H9 (cell line): ENCODE data around the gene ZFAND3. TPM values are rescaled to one million over a fixed set of nuclear protein-coding genes. Genes with fewer than 3 reads are reported as not detected.

Source experiments
- DNase-seq: peaks from one replicate; pipeline ENCODE4 v3.0.0-alpha.2; 2017
- H2AFZ ChIP-seq: one replicate; pipeline ENCODE4 v1.6.1; 2013; ENCODE audit warnings: mild to moderate bottlenecking, low read length, control low read depth, moderate library complexity
- H2AK5ac ChIP-seq: 2 replicates; pipeline ENCODE4 v1.6.1; 2013; ENCODE audit warnings: low read length, control low read depth, mixed read lengths; ENCODE audit not compliant: insufficient read length
- H2BK120ac ChIP-seq: one replicate; pipeline ENCODE4 v1.6.1; 2013; ENCODE audit warnings: low read depth, mild to moderate bottlenecking, low read length, control low read depth, inconsistent platforms; ENCODE audit not compliant: poor library complexity, severe bottlenecking
- H2BK12ac ChIP-seq: 2 replicates; pipeline ENCODE4 v1.6.1; 2013; ENCODE audit warnings: low read length, control low read depth, mixed read lengths, low read depth; ENCODE audit not compliant: insufficient read length
- H2BK15ac ChIP-seq: 2 replicates; pipeline ENCODE4 v1.6.1; 2013; ENCODE audit warnings: low read depth, low read length, control low read depth
- H2BK20ac ChIP-seq: one replicate; pipeline ENCODE4 v1.6.1; 2013; ENCODE audit warnings: low read depth, mild to moderate bottlenecking, low read length, control low read depth, inconsistent platforms; ENCODE audit not compliant: poor library complexity, severe bottlenecking
- H2BK5ac ChIP-seq: 2 replicates; pipeline ENCODE4 v1.6.1; 2013; ENCODE audit warnings: low read length, control low read depth, mixed read lengths; ENCODE audit not compliant: insufficient read length
- H3K14ac ChIP-seq: 2 replicates; pipeline ENCODE4 v1.6.1; 2013; ENCODE audit warnings: low read length, control low read depth; ENCODE audit not compliant: insufficient read depth
- H3K18ac ChIP-seq: 2 replicates; pipeline ENCODE4 v1.6.1; 2013; ENCODE audit warnings: low read depth, mild to moderate bottlenecking, mixed read lengths, low read length, control low read depth; ENCODE audit not compliant: insufficient read length
- H3K23ac ChIP-seq: 2 replicates; pipeline ENCODE4 v1.6.1; 2013; ENCODE audit warnings: low read length, control low read depth, mixed read lengths, low read depth; ENCODE audit not compliant: insufficient read length
- H3K23me2 ChIP-seq: 2 replicates; pipeline ENCODE4 v1.6.1; 2013; ENCODE audit warnings: low read depth, mild to moderate bottlenecking, mixed read lengths, low read length, control low read depth; ENCODE audit not compliant: insufficient read length, poor library complexity, severe bottlenecking
- H3K27ac ChIP-seq: 2 replicates; pipeline ENCODE4 v1.5.1; 2013; ENCODE audit warnings: low read length, control low read depth, mixed read lengths, low read depth; ENCODE audit not compliant: insufficient read length
- H3K27me3 ChIP-seq: 2 replicates; pipeline ENCODE4 v1.6.1; 2013; ENCODE audit warnings: low read length, control low read depth, inconsistent platforms; ENCODE audit not compliant: insufficient read depth
- H3K4ac ChIP-seq: 2 replicates; pipeline ENCODE4 v1.6.1; 2013; ENCODE audit warnings: low read depth, mild to moderate bottlenecking, control low read depth, inconsistent platforms, low read length, moderate library complexity
- H3K4me1 ChIP-seq: 2 replicates; pipeline ENCODE4 v1.6.1; 2013; ENCODE audit warnings: low read length, control low read depth, inconsistent platforms; ENCODE audit not compliant: insufficient read depth
- H3K4me2 ChIP-seq: 2 replicates; pipeline ENCODE4 v1.6.1; 2013; ENCODE audit warnings: low read length, control low read depth, mixed read lengths; ENCODE audit not compliant: insufficient read length, insufficient read depth
- H3K56ac ChIP-seq: 2 replicates; pipeline ENCODE4 v1.6.1; 2013; ENCODE audit warnings: low read depth, mild to moderate bottlenecking, mixed read lengths, low read length, control low read depth; ENCODE audit not compliant: insufficient read length
- H3K79me1 ChIP-seq: 2 replicates; pipeline ENCODE4 v1.6.1; 2013; ENCODE audit warnings: low read depth, mild to moderate bottlenecking, moderate library complexity, low read length, control low read depth, inconsistent platforms; ENCODE audit not compliant: insufficient read depth, poor library complexity, severe bottlenecking
- H3K79me2 ChIP-seq: 2 replicates; pipeline ENCODE4 v1.6.1; 2013; ENCODE audit warnings: low read length, control low read depth, inconsistent platforms; ENCODE audit not compliant: insufficient read depth
- H3K9ac ChIP-seq: 2 replicates; pipeline ENCODE4 v1.6.1; 2013; ENCODE audit warnings: low read length, control low read depth, mixed read lengths; ENCODE audit not compliant: insufficient read length; ENCODE audit errors: extremely low read depth
- H3K9me3 ChIP-seq: one replicate; pipeline ENCODE4 v1.6.1; 2013; ENCODE audit warnings: low read depth, low read length, inconsistent platforms; ENCODE audit not compliant: control insufficient read depth
- H3T11ph ChIP-seq: one replicate; pipeline ENCODE4 v1.6.1; 2013; ENCODE audit warnings: mild to moderate bottlenecking, low read length, control low read depth, inconsistent platforms
- H4K20me1 ChIP-seq: one replicate; pipeline ENCODE4 v1.6.1; 2013; ENCODE audit not compliant: control insufficient read depth, insufficient read length, insufficient read depth
- H4K5ac ChIP-seq: 2 replicates; pipeline ENCODE4 v1.6.1; 2013; ENCODE audit warnings: low read depth, mild to moderate bottlenecking, mixed read lengths, low read length, control low read depth; ENCODE audit not compliant: insufficient read length
- H4K8ac ChIP-seq: replicated peaks from 2 replicates; pipeline ENCODE4 v1.6.1; 2013; ENCODE audit warnings: low read length, control low read depth, mixed read lengths, low read depth; ENCODE audit not compliant: insufficient read length
- H4K91ac ChIP-seq: 2 replicates; pipeline ENCODE4 v1.6.1; 2013; ENCODE audit warnings: low read depth, mild to moderate bottlenecking, moderate library complexity, mixed read lengths, low read length, control low read depth; ENCODE audit not compliant: insufficient read length
- H3K27ac Mint-ChIP-seq, 3 experiments: 2 replicates in 2 of 3; 3 replicates in 1 of 3; pipeline ENCODE4 v1.8.0; 2020 to 2021; ENCODE audit warnings: mixed read lengths in 3 of 3, mild to moderate bottlenecking in 1 of 3, moderate library complexity in 1 of 3
- H3K27me3 Mint-ChIP-seq: 2 replicates; pipeline ENCODE4 v1.8.0; 2021; ENCODE audit warnings: low read depth, mild to moderate bottlenecking, moderate library complexity, mixed read lengths
- H3K36me3 Mint-ChIP-seq, 3 experiments: 2 replicates in 2 of 3; 3 replicates in 1 of 3; pipeline ENCODE4 v1.8.0; 2020 to 2021; ENCODE audit warnings: low read depth in 3 of 3, mixed read lengths in 3 of 3; ENCODE audit not compliant: insufficient read depth in 1 of 3
- H3K4me1 Mint-ChIP-seq, 2 experiments: 2 replicates each; pipeline ENCODE4 v1.8.0; 2020; ENCODE audit warnings: mixed read lengths in 2 of 2
- H3K4me3 Mint-ChIP-seq, 2 experiments: 2 replicates in 1 of 2; 3 replicates in 1 of 2; pipeline ENCODE4 v1.8.0; 2020 to 2021; ENCODE audit warnings: mild to moderate bottlenecking in 2 of 2, mixed read lengths in 2 of 2, moderate library complexity in 1 of 2
- H3K9me3 Mint-ChIP-seq, 2 experiments: 2 replicates in 1 of 2; 3 replicates in 1 of 2; pipeline ENCODE4 v1.8.0; 2020; ENCODE audit warnings: mild to moderate bottlenecking in 2 of 2, mixed read lengths in 2 of 2, moderate library complexity in 1 of 2
- CTCF ChIP-seq: fragments of 200-600 bp; sonication (generic); conservative IDR thresholded peaks from 3 replicates; pipeline ENCODE4 v1.8.0; 2021; ENCODE audit warnings: antibody characterized with exemption, mild to moderate bottlenecking
- WGBS: extraction: QIAGEN DNeasy Blood & Tissue Kit; methylation state at CpG from one replicate; pipeline ENCODE4 v1.1.7; 2013; ENCODE audit warnings: missing lambda C conversion rate, low lambda C conversion rate, mixed read lengths; ENCODE audit not compliant: insufficient read length; ENCODE audit errors: extremely low coverage; 5-methylcytosine and 5-hydroxymethylcytosine counted together
- total RNA-seq: library from RNA; stranded (reverse); gene quantifications from 2 replicates; pipeline ENCODE4 v1.2.1, GENCODE V29; 2021

Gene ZFAND3
- total RNA-seq, 1 experiment from 2014 or later, result 57.7 TPM

- Histone ChIP-seq H3K27me3 (no peaks in the 10 kb centered on the region), H3K27ac (no peak overlapping the region), H2BK5ac (no peak overlapping the region), H2BK15ac (no peak overlapping the region), H3K18ac (no peak overlapping the region), H4K8ac (no peak overlapping the region), H3K23me2 (no peaks in the 10 kb centered on the region), H3K79me2 (no peaks in the 10 kb centered on the region), H2BK120ac (no peak overlapping the region), H3K9me3 (no peaks in the 10 kb centered on the region), H3K4me1 (no peaks in the 10 kb centered on the region), H3T11ph (no peak overlapping the region), H3K4me2 (no peak overlapping the region), H3K56ac (no peak overlapping the region), H4K5ac (no peak overlapping the region), H2BK20ac (no peak overlapping the region), H3K79me1 (no peaks in the 10 kb centered on the region), H3K4ac (no peak overlapping the region), H2AK5ac (no peak overlapping the region), H4K20me1 (no peaks in the 10 kb centered on the region), H3K14ac (no peak overlapping the region), H2BK12ac (no peak overlapping the region), H3K9ac (no peak overlapping the region), H2AFZ (no peak overlapping the region), H3K23ac (no peak overlapping the region), H4K91ac (no peak overlapping the region)
- no CpG with 5 or more reads among the region's 2 CpGs for WGBS
- Mint-ChIP-seq H3K27me3 (peaks cover 27% of the 10 kb centered on the region), H3K9me3 (no peaks in the 10 kb centered on the region; a peak in 1 of 5 replicates), H3K4me1 (peaks cover 10 to 12% of the 10 kb centered on the region in 2 experiments), H3K36me3 (no peaks in the 10 kb centered on the region), H3K4me3 (no peak overlapping the region; a peak in 1 of 5 replicates), H3K27ac (no peak overlapping the region)
- no peak for TF ChIP-seq CTCF
- no peak for DNase-seq
Measured at GRCh38 chr6:37806213-37806612, 13.3 kb upstream of the ZFAND3 start.
